Skeletal muscle cell (primary cell): ENCODE results near the gene TST.

Experiments
- DNase-seq: peaks from one replicate; pipeline ENCODE4 v3.0.0-alpha.2; 2010; ENCODE audit warnings: low read depth
- H3K4me3 ChIP-seq: 2 replicates; pipeline ENCODE4 v1.5.1; 2011; ENCODE audit warnings: low read depth, mild to moderate bottlenecking, control low read depth, low read length, moderate library complexity

TST gene

DNA sequence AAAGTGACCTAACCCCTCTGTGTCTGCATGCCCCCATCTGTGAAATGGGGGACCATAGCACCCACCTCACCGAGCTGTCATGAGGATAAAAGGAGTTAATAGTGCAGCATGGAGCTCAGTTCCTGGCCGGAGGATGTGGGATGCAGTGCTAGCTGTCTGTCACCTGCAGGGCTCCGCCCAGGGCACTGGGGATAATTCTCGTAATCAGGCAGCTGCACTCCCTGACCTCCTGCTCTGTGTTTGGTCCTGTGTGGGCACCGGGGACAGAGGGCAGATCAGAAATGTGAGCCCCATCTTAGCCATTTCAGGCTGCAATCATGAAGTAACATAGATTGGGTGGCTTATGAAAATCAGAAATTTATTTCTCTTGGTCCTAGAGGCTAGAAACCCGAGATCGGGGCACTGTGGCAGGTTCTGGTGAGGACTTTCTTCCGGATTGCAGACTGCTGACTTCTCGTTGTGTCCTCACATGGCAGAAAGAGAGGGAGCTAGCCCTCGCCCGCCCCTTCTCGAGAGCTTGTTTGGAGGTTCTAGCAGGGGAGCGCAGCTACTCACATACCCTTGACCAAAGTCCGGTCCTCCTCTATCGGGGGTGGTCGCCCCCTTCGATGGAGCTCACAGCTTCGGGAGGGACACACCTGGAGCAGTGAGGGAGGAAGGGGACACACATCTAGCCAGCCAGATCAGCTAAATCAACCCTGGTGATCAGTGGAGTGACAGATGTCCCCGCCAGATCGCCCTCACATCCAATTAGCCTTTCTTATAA lies 35.5 kb upstream of the TST start:
- no peak for DNase-seq
- H3K4me3 ChIP-seq: no peak overlapping the region

DNA sequence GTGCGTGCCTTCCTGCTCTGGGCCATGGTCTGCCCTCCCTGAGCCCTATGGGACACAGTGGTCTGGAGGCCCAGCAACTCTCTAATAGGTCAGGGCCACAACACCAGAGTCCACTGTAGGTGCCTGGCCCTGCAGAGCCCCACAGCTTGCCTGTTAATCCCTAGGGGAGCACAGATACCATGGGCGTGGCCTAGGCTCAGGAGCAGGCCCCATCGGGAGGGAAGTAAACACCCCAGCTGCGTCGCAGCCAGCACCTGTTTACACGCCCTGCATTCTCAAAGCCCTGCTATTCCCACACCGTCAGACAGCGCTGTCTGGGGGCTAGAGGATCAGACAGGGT lies 34.8 kb upstream of the TST start:
- H3K4me3 ChIP-seq: no peak overlapping the region
- DNase-seq: no peak

DNA sequence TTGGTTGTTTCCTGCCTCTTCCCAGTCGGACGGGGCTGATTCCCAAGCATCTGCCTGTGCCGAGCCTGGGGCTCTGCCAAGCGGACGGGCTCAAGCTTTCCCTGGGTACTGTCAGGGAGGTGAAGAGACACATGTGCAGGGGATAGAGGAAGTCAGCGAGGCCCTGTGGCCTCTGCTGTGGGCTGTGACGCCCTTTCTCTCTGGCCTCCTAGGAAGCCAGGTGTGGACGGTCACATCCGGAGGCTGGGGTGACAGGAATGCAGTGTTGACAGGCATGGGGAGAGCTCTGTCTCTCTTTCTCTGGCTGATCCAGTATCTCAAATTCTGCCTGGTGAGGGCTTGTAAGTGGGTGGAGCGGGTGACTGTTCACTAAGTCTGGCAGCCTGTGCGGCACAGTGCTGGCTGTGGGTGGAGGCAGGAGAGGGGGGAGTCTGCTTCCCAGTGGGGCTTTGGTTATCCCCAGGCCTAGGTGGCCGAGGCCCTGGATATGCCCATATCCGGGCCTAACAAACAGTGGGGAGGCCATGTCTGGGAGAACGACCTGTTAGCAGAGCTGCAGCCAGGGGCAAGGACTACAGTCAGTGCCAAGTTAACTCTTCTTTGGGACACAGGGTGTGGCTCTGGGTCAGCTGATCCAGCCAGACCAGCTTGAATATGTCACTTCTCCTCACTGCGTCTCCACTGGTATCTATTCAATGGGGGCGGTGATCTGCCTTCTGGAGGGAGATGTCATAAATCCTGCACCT lies 34.2 kb upstream of the TST start:
- no peak overlapping the region for H3K4me3 ChIP-seq
- DNase-seq: no peak

DNA sequence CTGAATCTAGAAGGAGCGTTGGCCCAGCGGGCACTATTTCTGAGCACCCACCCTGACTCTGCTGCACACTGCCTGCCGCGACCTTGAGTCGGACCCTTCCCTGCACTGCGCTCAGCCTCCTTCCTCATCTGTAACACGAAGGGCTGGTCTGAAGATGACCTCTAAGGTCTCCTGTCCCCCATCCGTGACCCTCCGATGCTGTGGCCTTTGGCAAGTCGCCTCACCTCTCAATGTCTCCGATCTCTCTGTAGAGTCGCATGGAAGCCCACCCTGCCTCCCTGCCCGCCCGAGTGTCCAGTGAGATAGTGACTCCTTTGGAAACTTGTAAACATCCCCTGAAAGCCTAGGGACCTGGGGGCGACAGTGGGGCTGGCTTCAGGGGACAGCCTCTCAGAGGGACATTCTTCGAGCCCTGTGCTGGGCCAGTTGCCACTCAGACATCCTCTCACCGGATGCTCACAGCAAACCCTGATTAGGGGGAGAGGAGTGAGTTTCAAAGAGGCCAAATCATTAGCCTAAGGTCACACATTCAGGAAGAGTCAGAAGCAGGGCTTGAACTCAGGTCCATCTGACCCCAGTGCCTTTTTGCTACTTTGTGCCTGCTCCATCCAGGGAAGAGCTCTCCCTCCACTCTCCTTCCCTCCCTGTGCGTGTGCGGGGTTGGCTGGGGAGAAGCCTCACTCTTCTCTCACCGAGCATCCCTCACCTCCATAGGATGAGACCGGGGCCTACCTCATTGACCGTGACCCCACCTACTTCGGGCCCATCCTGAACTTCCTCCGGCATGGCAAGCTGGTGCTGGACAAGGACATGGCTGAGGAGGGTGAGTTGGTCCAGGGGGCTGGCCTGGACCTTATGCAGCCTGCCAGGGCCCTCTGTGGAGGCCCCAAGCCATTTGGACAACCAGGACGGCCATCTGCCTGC lies 33.4 kb upstream of the TST start:
- peak overlapping the region; percentile 68 for H3K4me3 ChIP-seq
- DNase-seq: no peak

DNA sequence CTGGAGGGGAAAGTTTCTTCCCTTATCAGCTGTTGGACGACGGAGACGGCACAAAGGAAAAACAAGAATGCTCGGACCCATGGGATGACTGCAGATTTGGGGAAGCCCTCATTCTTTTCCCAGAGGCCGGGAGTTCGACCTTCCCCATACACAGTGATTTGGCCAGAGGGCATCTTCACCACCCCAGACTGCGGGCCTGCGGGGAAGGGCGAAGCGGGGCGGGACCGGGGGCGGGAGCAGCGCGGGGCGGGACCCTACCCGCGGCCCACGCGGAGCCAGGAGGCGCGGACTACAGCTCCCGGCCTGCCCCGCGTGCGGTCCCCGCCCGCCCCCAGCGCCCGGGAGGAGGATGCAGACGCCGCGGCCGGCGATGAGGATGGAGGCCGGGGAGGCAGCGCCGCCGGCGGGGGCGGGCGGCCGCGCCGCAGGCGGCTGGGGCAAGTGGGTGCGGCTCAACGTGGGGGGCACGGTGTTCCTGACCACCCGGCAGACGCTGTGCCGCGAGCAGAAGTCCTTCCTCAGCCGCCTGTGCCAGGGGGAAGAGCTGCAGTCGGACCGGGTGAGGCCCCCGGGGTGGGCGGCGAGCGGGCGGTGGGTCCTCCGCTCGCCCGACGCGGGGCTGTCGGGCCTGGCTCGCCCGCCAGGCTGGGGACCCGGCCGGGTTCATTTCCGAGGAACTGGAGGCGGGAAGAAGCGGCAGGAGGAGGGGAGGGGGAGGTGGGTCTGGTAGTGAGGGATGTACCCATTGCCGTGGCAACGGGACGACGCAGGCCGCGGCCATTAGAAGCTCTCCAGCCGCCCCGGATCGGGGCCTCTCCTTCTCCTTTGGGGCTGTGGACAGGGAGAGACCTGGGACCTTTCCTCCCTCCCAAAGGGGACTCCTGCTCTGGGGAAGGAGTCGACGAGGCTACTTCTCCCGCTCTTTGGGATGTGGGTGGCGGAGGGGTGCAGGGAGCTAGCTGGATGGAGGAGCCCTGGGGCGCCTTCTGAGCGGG lies 32.4 kb upstream of the TST start, which contains the start of gene KCTD17:
Gene KCTD17 (plus strand): TSS at position 352 of the 995 bp plus-strand sequence. CDS start 19 bp downstream, at position 371.
- no peak for DNase-seq
- peak within 1 kb of the TSS; percentile 68 for H3K4me3 ChIP-seq

DNA sequence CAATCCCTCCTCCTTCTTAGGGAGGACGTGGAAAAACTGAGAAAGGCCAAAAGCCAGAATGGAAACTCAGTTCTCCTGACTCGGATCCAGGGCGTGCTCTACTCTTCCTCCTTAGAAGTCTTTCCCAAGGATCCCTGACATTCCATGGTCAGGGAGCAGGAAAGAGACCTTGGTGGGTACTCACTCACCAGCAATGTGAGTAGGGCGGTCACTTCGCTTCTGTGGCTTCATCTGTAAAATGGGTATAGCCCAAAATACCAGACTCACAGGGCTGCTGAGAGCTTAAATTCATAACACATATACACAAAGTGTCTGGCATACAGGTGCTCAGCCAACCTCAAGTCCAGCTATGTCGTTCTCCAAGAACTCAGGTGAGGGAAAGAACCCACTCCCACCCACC lies 31.7 kb upstream of the TST start:
- H3K4me3 ChIP-seq: no peak overlapping the region
- DNase-seq: no peak

DNA sequence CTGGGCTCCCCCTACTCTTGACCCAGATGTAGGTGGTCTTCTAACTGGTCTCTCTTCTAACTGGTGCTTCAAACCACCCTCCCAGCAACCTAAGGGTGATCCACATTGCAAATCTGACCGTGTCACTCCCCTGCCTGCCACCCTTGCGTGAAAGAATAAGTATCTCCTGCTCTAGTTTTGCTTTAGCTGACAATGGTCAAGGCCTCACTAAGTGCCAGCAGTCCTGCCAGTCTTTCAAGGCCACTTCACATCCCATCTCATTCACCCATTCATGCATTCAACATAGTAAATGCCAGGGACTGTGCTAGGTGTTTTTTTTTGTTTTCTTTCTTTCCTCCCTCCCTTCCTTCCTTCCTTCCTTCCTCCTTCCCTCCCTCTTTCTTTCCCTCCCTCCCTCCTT lies 30.0 kb upstream of the TST start:
- no peak overlapping the region for H3K4me3 ChIP-seq
- no peak for DNase-seq

DNA sequence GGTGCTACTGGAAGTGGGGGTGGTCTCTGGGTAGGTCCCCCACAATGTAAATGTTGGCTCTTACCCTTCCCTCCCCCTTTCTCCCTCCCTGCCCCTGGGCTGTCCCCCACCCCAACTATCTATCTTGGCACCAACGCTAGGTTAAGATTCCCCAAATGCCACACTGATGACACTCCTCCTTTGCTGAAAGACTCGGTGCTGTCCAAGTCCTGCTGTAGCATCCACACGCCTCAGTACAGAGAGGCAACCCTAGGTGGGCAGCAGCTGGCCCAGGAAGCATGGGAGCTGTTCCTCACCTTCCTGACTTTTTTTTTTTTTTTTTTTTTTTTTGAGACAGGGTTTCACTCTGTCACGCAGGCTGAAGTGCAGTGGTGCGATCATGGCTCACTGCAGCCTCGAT lies 28.9 kb upstream of the TST start:
- DNase-seq: no peak
- H3K4me3 ChIP-seq: no peak overlapping the region

DNA sequence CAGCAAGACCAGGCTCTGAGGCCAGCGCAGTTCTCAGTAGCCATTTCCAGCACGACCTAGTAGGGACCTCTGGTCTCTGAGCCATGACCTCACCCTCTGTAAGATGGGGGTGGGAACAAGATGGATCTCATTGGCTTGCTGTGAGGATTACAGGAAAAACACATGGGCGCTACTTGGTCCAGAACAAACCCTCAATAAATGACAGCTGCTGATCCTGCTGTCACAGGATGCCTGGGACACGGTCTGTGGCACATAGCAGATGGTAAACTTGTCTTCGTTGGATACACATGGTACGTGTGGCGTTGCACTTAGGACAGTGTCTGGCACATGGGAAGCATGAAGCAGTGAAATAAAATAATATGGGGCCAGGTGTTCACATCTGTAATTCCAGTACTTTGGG lies 27.8 kb upstream of the TST start:
- H3K4me3 ChIP-seq: no peak overlapping the region
- no peak for DNase-seq

DNA sequence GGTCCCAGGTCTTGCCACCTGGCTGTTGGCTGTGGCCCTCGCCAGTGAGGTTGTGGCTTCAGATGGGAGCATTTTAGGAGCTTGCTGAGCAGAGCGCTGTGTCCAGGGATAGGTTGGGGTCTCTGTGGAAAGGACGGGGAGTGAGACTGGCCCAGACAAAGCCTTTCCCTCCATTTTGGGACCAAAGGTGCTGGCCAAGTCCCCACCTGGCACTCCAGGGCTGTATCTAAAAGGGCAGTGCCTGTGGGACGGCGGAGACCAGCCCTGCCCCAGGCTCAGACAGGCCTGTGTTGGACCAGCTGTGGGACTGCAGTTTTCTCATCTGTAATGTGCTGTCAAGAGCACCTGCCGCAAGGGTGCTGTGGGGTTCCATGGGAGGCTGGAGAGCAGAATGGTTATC lies 27.3 kb upstream of the TST start:
- DNase-seq: no peak
- no peak overlapping the region for H3K4me3 ChIP-seq

DNA sequence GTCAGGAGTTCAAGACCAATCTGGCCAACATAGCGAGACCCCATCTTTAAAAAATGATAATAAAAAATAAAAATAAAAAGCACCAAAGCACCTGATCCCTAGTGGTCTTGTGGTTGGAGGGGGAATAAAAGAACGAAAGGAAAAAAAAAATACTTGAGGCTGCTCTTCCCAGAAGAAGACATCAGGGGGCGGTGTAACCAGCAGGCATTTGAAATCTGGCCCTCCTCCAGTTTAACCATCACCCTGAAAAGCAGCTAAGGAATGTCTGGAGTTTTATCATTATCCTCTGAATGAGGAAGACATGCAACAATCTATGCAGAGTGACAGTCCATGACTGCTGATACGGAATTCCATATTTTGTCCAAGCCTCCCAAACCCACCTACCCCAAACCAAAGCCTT lies 26.7 kb upstream of the TST start:
- no peak overlapping the region for H3K4me3 ChIP-seq
- DNase-seq: no peak

DNA sequence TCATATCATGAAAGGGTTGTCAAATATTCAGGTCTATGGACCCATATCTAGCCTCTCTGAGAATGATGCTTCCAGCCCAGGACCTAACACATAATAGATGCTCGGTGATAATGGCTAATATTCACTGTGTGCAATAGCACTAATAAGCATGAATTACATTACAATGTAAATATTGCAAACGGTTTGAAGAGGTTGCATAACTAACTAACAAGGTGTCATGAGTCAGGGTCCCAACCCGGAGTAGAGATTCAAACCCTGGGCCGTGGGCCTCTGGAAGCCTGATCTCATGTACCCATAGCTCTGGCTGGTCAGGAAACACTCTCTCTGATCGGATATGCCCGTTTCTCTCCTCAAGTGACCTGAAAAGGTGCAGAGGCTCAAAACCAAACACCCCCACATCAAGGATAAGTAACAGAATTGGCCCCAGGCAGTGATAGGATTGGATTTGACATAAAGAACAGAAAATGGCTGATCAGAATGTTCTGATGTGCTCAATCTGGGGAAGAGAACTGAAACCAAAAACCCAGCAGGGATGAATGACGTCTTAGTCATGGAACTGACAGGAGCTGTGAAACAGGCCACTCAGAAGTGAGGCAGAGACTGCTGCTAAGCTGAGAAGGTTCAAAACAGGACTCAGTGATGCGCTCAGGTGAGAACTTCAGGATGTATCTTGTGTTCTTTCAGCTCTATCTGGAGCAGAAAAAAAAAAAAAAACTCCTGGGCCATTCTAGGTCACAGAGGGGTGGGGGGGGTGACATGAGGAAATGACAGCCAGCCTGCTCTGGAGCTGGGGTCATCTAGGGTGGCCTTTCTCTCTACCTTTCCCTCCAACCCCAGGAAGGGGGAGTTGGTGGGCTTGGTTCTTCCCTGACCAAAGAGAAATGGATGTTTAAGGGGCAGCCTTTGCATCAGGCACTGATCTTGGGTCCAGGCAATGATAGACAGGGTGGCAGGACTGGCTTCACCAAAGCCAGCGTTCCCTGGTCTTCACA lies 25.7 kb upstream of the TST start:
- H3K4me3 ChIP-seq: no peak overlapping the region
- DNase-seq: no peak

DNA sequence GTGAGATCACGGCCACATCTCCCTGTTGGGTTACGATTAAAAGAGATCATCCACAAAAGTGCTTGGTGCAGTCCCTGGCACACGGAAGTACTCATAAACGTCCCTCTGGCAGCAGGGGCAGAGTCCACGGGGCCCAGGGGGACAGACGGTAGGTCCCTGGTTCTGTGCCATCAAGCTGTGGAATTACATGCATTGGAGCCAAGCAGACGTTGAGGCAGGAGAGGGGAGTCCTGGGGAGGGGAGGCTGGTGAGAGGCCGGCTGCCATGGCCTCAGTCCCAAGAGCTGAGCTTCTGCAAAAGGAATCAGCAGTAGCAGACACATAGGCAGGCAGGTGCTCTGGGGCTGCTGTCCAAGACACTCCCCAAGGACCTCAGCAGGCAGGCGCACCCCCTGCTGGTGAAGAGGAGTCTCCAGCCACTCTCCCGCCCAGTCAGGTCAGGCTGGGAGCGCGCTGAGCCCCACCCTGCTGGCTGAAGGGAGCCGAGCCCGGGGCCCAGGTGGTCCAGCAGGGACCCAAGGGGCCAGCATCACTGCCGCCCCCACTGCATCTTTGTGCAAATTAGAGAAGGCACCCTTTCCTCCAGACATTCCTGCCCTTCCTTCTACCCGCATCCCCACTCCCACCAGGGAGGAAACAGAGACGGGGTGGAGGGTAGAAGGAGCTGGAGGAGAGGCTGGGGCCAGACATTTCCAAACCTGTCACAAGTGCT lies 24.7 kb upstream of the TST start:
- no peak overlapping the region for H3K4me3 ChIP-seq
- no peak for DNase-seq

DNA sequence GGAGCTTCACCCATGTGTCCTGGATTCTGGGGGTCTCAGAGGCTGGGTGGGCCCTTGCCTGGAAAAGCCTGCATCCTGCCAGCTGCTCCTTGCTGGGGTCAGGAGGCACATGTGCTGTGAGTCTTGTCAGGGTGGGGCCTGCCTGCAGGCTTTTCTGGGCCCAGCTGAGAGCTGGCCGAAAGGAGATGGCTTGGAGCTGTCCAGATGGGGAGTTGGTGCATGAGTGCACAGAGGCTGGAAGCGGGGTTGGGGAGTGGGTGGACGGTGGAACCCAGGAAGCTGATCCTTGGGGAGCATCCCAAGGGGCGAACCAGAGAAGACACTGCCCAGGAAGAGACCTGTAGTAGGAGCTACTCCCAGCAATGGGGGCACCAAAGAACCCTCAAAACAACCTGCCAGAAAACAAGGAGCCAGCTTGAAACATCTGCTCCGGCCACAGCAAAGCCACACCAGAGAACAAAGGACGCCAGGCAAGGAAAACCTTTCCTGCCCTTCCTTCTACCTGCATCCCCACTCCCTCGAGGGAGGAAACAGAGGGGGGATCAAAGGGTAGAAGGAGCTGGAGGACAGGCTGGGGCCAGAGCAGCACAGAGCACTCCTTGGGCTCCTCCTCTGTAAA lies 24.1 kb upstream of the TST start:
- DNase-seq: no peak
- H3K4me3 ChIP-seq: no peak overlapping the region

DNA sequence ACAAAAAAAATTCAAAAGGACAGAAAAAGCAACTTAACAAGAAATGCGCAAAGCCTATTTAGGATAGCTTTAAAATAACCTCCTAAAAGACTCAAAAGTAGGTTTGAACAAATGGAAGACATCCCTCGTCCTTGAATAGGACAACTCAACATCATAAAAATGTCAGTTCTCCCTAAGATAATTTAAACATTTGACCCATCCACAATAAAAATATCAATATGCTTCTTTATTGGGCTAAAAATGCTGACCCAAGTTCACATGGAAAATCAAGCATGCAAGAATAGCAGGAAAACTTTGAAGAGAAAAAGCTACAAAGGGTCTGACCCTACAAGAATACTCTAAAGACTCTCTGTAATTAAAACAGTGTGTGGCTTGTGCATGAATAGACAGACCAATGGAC lies 20.2 kb upstream of the TST start:
- no peak overlapping the region for H3K4me3 ChIP-seq
- no peak for DNase-seq

DNA sequence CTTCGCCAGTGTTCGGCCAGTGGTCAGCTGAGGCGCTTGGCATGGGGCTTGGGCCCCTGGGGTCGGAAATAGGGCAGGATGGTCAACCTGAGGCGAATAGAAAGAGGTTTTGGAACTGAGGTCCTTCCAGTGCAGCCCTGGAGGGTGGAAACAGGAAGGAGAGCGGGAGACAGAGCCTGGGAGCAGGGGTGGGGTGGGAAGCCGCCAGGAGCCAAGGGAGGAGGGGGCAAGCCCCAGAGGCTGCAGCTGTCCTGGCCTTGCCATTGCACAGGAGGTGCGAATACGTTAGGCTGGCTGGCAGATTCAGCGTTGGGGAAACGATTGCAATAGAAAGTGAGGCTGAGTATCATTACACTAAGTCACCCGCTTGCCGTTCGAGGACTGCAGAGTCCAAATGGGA lies 18.4 kb upstream of the TST start:
- no peak for DNase-seq
- H3K4me3 ChIP-seq: no peak overlapping the region
